HEK293 (cell line): Measurements from ENCODE around the gene BMP6.

ENCODE experiments used
- CTCF ChIA-PET: fragments of 350-600 bp; formaldehyde crosslinking; extraction: SDS; loops from one replicate; lab custom pipeline; 2021; ENCODE audit warnings: antibody characterized with exemption; lab: Yijun Ruan, JAX
- POLR2A ChIA-PET: fragments of 300-600 bp; formaldehyde crosslinking; extraction: SDS; loops from one replicate; lab custom pipeline; 2020; ENCODE audit warnings: antibody characterized with exemption, inconsistent platforms; lab: Yijun Ruan, JAX
- H3K27ac ChIP-seq: fragments of 200-500 bp; sonication (Bioruptor generic); 2 replicates; pipeline ENCODE4 v1.5.1; 2014; ENCODE audit warnings: low read depth, low read length, control low read depth, inconsistent platforms; ENCODE audit errors: extremely low read depth
- H3K36me3 ChIP-seq, 2 experiments: fragments of 200-500 bp in 1 of 2; sonication (Bioruptor generic) in 1 of 2; 1 replicate in 1 of 2; 2 replicates in 1 of 2; pipeline ENCODE4 v1.5.1; 2014 to 2017; ENCODE audit warnings: inconsistent platforms in 2 of 2, low read length in 2 of 2; ENCODE audit not compliant: control insufficient read depth in 2 of 2, insufficient read depth in 1 of 2
- H3K4me1 ChIP-seq: fragments of 200-500 bp; sonication (Bioruptor generic); 2 replicates; pipeline ENCODE4 v1.5.1; 2014; ENCODE audit warnings: mild to moderate bottlenecking, low read length, inconsistent platforms; ENCODE audit not compliant: control insufficient read depth, insufficient read depth
- H3K4me3 ChIP-seq: 2 replicates; pipeline ENCODE4 v1.5.1; 2011; ENCODE audit warnings: low read depth, mild to moderate bottlenecking, control low read depth, low read length, moderate library complexity
- H3K9me3 ChIP-seq: fragments of 200-500 bp; sonication (Bioruptor generic); 2 replicates; pipeline ENCODE4 v1.5.1; 2014; ENCODE audit warnings: low read depth, low read length, inconsistent platforms; ENCODE audit not compliant: control insufficient read depth, insufficient read depth
- GLI2 ChIP-seq: fragments of 450-650 bp; formaldehyde crosslinking; IDR thresholded peaks from 2 replicates; pipeline ENCODE4; 2017; ENCODE audit warnings: missing biosample characterization, missing genetic modification characterization, low read depth, borderline replicate concordance
- KLF16 ChIP-seq: fragments of 450-650 bp; formaldehyde crosslinking; IDR thresholded peaks from 2 replicates; pipeline ENCODE4 v1.5.1; 2017; ENCODE audit warnings: missing biosample characterization, missing genetic modification characterization
- KLF17 ChIP-seq: fragments of 450-650 bp; formaldehyde crosslinking; IDR thresholded peaks from 2 replicates; pipeline ENCODE4 v1.5.1; 2016; ENCODE audit warnings: missing biosample characterization, missing genetic modification characterization
- KLF8 ChIP-seq: fragments of 450-650 bp; formaldehyde crosslinking; IDR thresholded peaks from 2 replicates; pipeline ENCODE4 v1.5.1; 2016; ENCODE audit warnings: missing biosample characterization, missing genetic modification characterization
- PRDM10 ChIP-seq: fragments of 450-650 bp; formaldehyde crosslinking; IDR thresholded peaks from 2 replicates; pipeline ENCODE4 v1.5.1; 2016; ENCODE audit warnings: missing biosample characterization, missing genetic modification characterization
- PRDM6 ChIP-seq: fragments of 450-650 bp; formaldehyde crosslinking; IDR thresholded peaks from 2 replicates; pipeline ENCODE4 v1.5.1; 2017; ENCODE audit warnings: missing biosample characterization, missing genetic modification characterization
- REPIN1 ChIP-seq: fragments of 450-650 bp; formaldehyde crosslinking; IDR thresholded peaks from 2 replicates; pipeline ENCODE4 v1.5.1; 2017; ENCODE audit warnings: missing biosample characterization, missing genetic modification characterization, low read depth
- SETDB1 ChIP-seq: IDR thresholded peaks from one replicate; pipeline ENCODE4 v1.6.1; 2017; ENCODE audit warnings: mild to moderate bottlenecking, low read length, moderate library complexity, mixed read lengths; ENCODE audit not compliant: insufficient read length
- SP3 ChIP-seq: fragments of 450-650 bp; formaldehyde crosslinking; IDR thresholded peaks from 2 replicates; pipeline ENCODE4 v1.5.1; 2016; ENCODE audit warnings: missing biosample characterization, missing genetic modification characterization
- TRIM28 ChIP-seq: IDR thresholded peaks from 2 replicates; pipeline ENCODE4 v1.6.1; 2011; ENCODE audit warnings: low read length, control low read depth, borderline replicate concordance
- YY1 ChIP-seq: fragments of 450-650 bp; formaldehyde crosslinking; IDR thresholded peaks from 2 replicates; pipeline ENCODE4 v1.5.1; 2018; ENCODE audit warnings: missing biosample characterization, missing genetic modification characterization
- ZBTB44 ChIP-seq: fragments of 450-650 bp; IDR thresholded peaks from 2 replicates; pipeline ENCODE4 v1.5.1; 2018; ENCODE audit warnings: missing biosample characterization, mild to moderate bottlenecking, missing genetic modification characterization
- ZBTB7A ChIP-seq: fragments of 450-650 bp; formaldehyde crosslinking; IDR thresholded peaks from 2 replicates; pipeline ENCODE4 v1.5.1; 2016; ENCODE audit warnings: low read depth, missing biosample characterization, missing genetic modification characterization
- ZFHX2 ChIP-seq: fragments of 450-650 bp; formaldehyde crosslinking; conservative IDR thresholded peaks from 2 replicates; pipeline ENCODE4 v1.5.1; 2016; ENCODE audit warnings: missing biosample characterization, missing genetic modification characterization
- ZNF335 ChIP-seq: fragments of 450-650 bp; formaldehyde crosslinking; conservative IDR thresholded peaks from 2 replicates; pipeline ENCODE4 v1.5.1; 2016; ENCODE audit warnings: missing biosample characterization, missing genetic modification characterization
- ZNF664 ChIP-seq: fragments of 450-650 bp; formaldehyde crosslinking; IDR thresholded peaks from 2 replicates; pipeline ENCODE4 v1.5.1; 2016; ENCODE audit warnings: missing biosample characterization, missing genetic modification characterization
- ZNF76 ChIP-seq: fragments of 450-650 bp; formaldehyde crosslinking; IDR thresholded peaks from 2 replicates; pipeline ENCODE4; 2016; ENCODE audit warnings: low read depth, missing biosample characterization, missing genetic modification characterization, borderline replicate concordance

BMP6 gene

GRCh38 chr6:7697432-7697819 is 28.5 kb upstream of the BMP6 start (continued):
- no peak for TF ChIP-seq ZBTB44 (tag by site-specific recombination)

- H3K36me3 ChIP-seq, result no peaks in the 10 kb centered on the region
- no peak for TF ChIP-seq KLF16 (tag by site-specific recombination)
- peak; percentile 48 for TF ChIP-seq PRDM6 (tag by site-specific recombination)
- TF ChIP-seq TRIM28, result peak; percentile 73; the same call in 1 of the 2 replicates
- no peak for TF ChIP-seq ZFHX2 (tag by site-specific recombination)
- TF ChIP-seq YY1 (tag by site-specific recombination), result no peak
- TF ChIP-seq GLI2 (tag by site-specific recombination), result no peak
- TF ChIP-seq KLF17 (tag by site-specific recombination), result no peak
- no peak for TF ChIP-seq ZNF76 (tag by site-specific recombination)
- TF ChIP-seq ZNF335 (tag by site-specific recombination), result no peak
- 0 out of 2 replicates have a peak, but pooled peaks have one; percentile 16 for TF ChIP-seq PRDM10
- no peak for TF ChIP-seq SP3
- no peak for TF ChIP-seq ZBTB7A (tag by site-specific recombination)
- no peak for TF ChIP-seq REPIN1 (tag by site-specific recombination)
- no peak for TF ChIP-seq ZNF664 (tag by site-specific recombination)
- no peak for TF ChIP-seq KLF8
- peak; percentile 36 for TF ChIP-seq SETDB1
- TF ChIP-seq, all 188 proteins: peak for 4
- POLR2A ChIA-PET, result interaction anchor here (0.7 kb wide), 1 partner anchor 170 kb away, joined by 3 read pairs; no protein-coding TSS in a partner anchor
- Histone ChIP-seq H3K9me3 (no peaks in the 10 kb centered on the region), H3K4me3 (no peak overlapping the region), H3K27ac (no peak overlapping the region; the same call in 1 of the 2 replicates), H3K4me1 (no peaks in the 10 kb centered on the region)
- CTCF ChIA-PET, result interaction anchor here (0.6 to 1.3 kb wide), 6 partner anchors 11 to 975 kb away, joined by 3 to 13 read pairs (median 3); no protein-coding TSS in a partner anchor
Observed at GRCh38 chr6:7697820-7698623, 27.9 kb upstream of the BMP6 start.
